Activated CD8-positive, alpha-beta memory T cell treated with anti-CD3 and anti-CD28 coated beads for 48 hours (primary cell): ENCODE measurements around the gene C6orf89.
"Not testable (repeated sequence)": the region's sequence is repeated elsewhere in the genome, so short reads cannot be mapped to it uniquely, and the experiment has no call there.

Experiments
- DNase-seq, 3 experiments: peaks; one replicate each; pipeline ENCODE4 v3.0.0-alpha.2; 2020; ENCODE audit warnings: low read depth in 2 of 3, low spot score in 2 of 3

The C6orf89 gene

GRCh38 chr6:36886950-36887618, 1.3 kb downstream of the C6orf89 start:
- DNase-seq, result no peak

GRCh38 chr6:36888115-36888643, 2.4 kb downstream of the C6orf89 start:
- DNase-seq, result no peak

- DNase-seq, result no peak
These were observed 3.1 kb downstream of the C6orf89 start for GRCh38 chr6:36888654-36889481.

GRCh38 chr6:36890112-36890663, 4.4 kb downstream of the C6orf89 start:
- DNase-seq, result no peak

GRCh38 chr6:36891153-36891552, 5.4 kb downstream of the C6orf89 start:
- DNase-seq, result not testable (repeated sequence)

GRCh38 chr6:36893976-36894932, 8.5 kb downstream of the C6orf89 start:
- DNase-seq, result no peak

- no peak for DNase-seq
These were observed 11.9 kb downstream of the C6orf89 start for GRCh38 chr6:36897609-36898008.

- DNase-seq, result no peak
These were observed 18.4 kb downstream of the C6orf89 start for GRCh38 chr6:36904114-36904513.

GRCh38 chr6:36904851-36905393, 19.2 kb downstream of the C6orf89 start:
- no peak for DNase-seq

- no peak for DNase-seq
These were observed 21.0 kb downstream of the C6orf89 start for GRCh38 chr6:36906539-36907325.

- no peak for DNase-seq
These were observed 22.0 kb downstream of the C6orf89 start for GRCh38 chr6:36907781-36908180.

GRCh38 chr6:36908747-36909146, 23.0 kb downstream of the C6orf89 start:
- no peak for DNase-seq

- DNase-seq, result peak in 1 of 3 experiments; percentile 9
These were observed 26.3 kb downstream of the C6orf89 start for GRCh38 chr6:36912030-36912454.

- DNase-seq, result peak; percentile 28 to 40 (median 38)
These were observed 26.8 kb downstream of the C6orf89 start for GRCh38 chr6:36912586-36912985.

GRCh38 chr6:36913082-36913481, 27.3 kb downstream of the C6orf89 start:
- no peak for DNase-seq

- DNase-seq, result no peak
These were observed 28.6 kb downstream of the C6orf89 start for GRCh38 chr6:36914227-36914794.

- DNase-seq, result no peak
These were observed 29.8 kb downstream of the C6orf89 start for GRCh38 chr6:36915599-36915998.

- no peak for DNase-seq
These were observed 30.4 kb downstream of the C6orf89 start for GRCh38 chr6:36916126-36916525.

GRCh38 chr6:36917541-36918193, 31.9 kb downstream of the C6orf89 start:
- no peak for DNase-seq
